Omental fat pad (tissue), 4 donors: ENCODE results near the gene PDCD4. TPM values are rescaled to one million over a fixed set of nuclear protein-coding genes. Genes with fewer than 3 reads are reported as not detected.

ENCODE experiments used
- ATAC-seq: fragments of 150-250 bp; one replicate; pipeline ENCODE4 v1.9.1; 2016; ENCODE audit warnings: mild to moderate bottlenecking, moderate library complexity; ENCODE audit not compliant: low FRiP score
- DNase-seq: peaks from one replicate; pipeline ENCODE4 v3.0.0-alpha.2; 2019; ENCODE audit warnings: low spot score
- CTCF ChIP-seq, 3 donors: fragments of 450-650 bp; IDR thresholded peaks; one replicate each; pipeline ENCODE4 v1.5.1; 2016 to 2017; ENCODE audit warnings: antibody characterized with exemption in 3 of 3, mild to moderate bottlenecking in 3 of 3, moderate library complexity in 2 of 3
- total RNA-seq, 4 donors: library from RNA; depleted of rRNA; stranded (reverse); fragments of >200 nt; gene quantifications; one replicate each; pipeline ENCODE4 v1.1.0, GENCODE V29; 2016

Gene PDCD4
- total RNA-seq, 4 donors from 2014 or later: 69.7 to 127 (median 102) TPM

GRCh38 chr10:110841767-110842267 lies 29.9 kb upstream of the PDCD4 start:
- ATAC-seq (no peak), DNase-seq (no peak)
- TF ChIP-seq CTCF (IDR thresholded peaks at IDR 0.05): no peak

GRCh38 chr10:110842326-110842904 lies 29.3 kb upstream of the PDCD4 start:
- no peak for DNase-seq
- no peak for TF ChIP-seq CTCF (IDR thresholded peaks at IDR 0.05)
- no peak for ATAC-seq

- no peak for TF ChIP-seq CTCF (IDR thresholded peaks at IDR 0.05)
- no peak for DNase-seq
- no peak for ATAC-seq
Measured at GRCh38 chr10:110843031-110843430, 28.7 kb upstream of the PDCD4 start.

GRCh38 chr10:110843796-110844616 lies 27.7 kb upstream of the PDCD4 start:
- no peak for DNase-seq
- no peak for ATAC-seq
- no peak for TF ChIP-seq CTCF (IDR thresholded peaks at IDR 0.05)

- TF ChIP-seq CTCF (IDR thresholded peaks at IDR 0.05): no peak
- ATAC-seq (no peak), DNase-seq (no peak)
Measured at GRCh38 chr10:110844617-110844881, 27.2 kb upstream of the PDCD4 start.

GRCh38 chr10:110845192-110845755 lies 26.5 kb upstream of the PDCD4 start:
- no peak for TF ChIP-seq CTCF (IDR thresholded peaks at IDR 0.05)
- ATAC-seq (no peak), DNase-seq (no peak)
